Peyer's patch (tissue), 4 donors: ENCODE measurements around the gene UST.

Source experiments
- CTCF ChIP-seq, 6 experiments: fragments of 450-650 bp in 4 of 6; fragments of 200-600 bp in 2 of 6; sonication (generic) in 1 of 6; IDR thresholded peaks; one replicate each; pipeline ENCODE4 v1.5.1; 2017 to 2019; ENCODE audit warnings: antibody characterized with exemption in 6 of 6, mild to moderate bottlenecking in 3 of 6, moderate library complexity in 1 of 6
- POLR2A ChIP-seq, 2 donors: fragments of 450-650 bp; IDR thresholded peaks; one replicate each; pipeline ENCODE4 v1.5.1; 2017; ENCODE audit warnings: antibody characterized with exemption in 2 of 2, mild to moderate bottlenecking in 2 of 2, moderate library complexity in 2 of 2

- no peak for TF ChIP-seq CTCF (IDR thresholded peaks at IDR 0.05)
- TF ChIP-seq POLR2A (IDR thresholded peaks at IDR 0.05) = no peak
These were observed 121.5 kb downstream of the UST start for GRCh38 chr6:148868314-148868713.
